Suppressor macrophage (primary cell): ENCODE data around the gene SLC27A2.

Source experiments
- DNase-seq, 4 experiments: peaks; one replicate each; pipeline ENCODE4 v3.0.0-alpha.2; 2020 to 2022

SLC27A2 gene

DNA sequence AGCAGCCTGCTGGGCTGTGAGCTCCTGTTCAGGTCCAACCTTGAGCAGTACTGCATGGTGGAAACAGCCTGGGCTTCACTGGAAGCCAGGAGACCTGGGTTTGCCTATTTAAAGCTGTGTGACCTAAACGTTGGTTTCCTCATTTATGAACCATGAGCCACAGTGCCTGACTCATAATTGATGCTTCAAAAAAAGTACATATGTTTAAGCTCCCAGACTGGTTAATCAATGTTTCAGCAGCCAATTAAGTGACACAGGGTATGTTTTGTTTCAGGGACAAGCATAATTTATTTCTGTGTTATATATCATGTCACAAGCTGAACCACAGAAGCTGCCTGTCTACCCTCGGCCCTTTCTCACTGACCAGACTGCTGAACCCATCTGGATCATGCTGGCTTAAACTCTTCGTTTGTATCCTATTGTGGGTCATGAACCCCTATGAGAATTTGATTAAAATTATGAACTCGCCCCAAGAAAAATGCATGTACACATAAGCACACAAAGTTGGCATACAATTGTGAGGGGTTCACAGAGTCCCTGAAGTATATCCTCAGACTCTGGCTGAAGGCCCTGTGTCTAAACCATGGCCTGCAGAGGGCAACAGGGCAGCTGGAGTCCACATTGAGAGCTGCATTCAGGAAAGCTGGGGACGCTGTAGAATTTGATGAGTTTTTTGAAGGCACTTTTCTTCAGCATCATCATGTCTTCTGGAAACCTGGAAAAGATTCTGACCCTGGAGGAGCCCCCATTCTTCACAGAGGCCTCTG is 59.9 kb downstream of the SLC27A2 start:
- peak in 1 of 4 experiments; percentile 18 for DNase-seq

DNA sequence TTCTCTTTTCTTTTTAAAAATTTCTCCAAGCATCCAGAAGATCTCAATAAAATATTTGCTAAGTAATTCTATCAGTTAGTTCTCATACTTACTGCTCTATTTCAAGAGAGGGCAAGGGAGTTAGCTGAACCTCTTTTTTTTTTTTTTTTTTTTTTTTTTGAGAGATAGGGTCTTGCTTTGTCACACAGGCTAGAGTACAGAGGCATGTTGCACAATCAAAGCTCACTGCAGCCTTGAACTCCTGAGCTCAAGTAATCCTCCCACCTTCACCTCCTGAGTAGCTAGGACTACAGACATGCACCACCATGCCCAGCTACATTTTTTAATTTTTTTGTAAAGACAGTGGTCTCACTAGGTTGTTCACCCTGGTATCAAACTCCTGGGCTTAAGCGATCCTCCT is 62.2 kb downstream of the SLC27A2 start:
- DNase-seq, result no peak

DNA sequence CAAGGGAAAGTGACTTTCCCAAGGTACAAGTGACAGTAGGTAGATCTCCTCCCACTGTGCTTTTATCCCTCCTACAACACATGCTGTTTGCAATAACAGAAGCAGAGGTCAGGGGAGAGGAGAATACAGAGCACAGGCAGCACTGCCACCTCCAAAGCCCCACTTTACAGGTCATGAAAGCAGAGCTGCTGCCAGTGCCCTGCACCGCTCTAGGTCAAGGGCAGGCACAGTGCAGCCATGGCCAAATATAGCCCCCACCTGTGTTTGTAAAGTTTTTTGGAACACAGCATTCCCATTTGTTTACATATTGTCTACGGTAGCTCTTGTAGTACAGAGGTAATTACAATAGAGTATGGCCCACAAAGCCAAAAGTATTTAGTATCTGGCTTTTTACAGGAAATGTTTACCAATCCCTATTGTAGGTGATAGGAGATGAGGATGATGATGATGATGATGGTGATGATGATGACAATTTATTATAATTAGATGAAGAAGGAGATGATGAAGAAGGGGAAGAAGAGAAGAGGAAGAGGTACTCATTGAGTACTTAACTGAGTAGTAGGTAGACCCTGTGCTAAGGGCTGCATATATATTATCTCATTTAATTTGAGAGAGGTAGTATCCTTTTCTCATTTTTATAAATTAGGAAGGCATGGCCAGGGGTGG is 63.1 kb downstream of the SLC27A2 start:
- DNase-seq, result no peak

DNA sequence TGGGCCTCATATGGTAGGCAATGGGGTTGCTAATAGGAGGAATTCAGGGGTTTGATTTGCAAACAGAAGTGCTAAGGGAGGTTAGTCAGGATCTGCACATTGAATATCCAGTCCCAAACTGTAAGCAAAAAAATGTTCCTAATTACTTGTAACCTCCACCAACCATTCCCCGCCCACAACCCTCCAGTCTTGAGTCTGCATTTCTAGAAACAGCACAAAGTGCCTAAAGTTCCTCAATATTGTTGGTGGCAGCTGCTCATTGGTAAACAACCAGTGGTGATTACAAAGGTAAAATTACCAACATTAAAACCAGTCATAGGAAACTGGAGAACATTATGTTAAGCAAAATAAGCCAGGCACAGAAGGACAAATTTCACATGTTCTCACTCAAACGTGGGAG is 64.6 kb downstream of the SLC27A2 start:
- DNase-seq, result peak; percentile 63 to 79 (median 72)

DNA sequence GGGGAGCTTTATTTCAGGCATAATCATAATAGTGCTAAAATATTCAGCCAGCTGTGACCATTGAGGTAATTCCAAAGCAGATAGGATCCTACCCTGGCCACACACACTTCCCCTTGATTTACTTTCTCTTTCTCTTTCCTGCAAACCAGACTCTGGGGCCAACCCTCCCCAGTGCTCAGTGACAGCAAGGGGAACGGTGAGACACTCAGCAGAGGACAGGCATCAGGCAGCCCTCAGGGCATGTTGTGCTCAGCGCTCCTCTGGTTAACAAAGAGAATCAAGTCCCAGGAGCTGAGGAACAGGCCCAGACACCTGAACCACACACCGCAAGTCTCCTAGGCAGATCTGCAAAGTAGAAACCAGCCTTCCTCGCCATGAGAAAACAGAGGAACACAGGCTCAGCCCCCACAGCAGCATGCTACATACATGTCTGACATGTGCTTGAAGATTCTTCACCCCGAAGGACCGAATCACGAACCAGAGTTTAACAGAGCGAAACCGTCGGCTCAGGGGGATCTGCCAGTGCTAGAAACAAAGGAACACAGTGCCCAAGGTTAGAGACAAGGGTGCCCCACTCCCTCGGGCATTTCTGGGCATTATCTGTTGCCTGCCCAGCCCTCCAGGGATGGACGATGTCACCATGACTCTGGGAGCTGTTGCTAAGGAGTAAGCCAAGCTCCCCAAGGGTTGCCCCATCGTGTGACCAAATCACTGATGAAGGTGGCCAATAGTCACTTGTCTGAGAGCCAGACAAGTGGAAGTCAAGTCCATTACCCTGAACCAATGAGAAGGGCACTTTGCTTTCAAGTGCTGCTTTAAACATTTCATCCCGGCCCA is 66.0 kb downstream of the SLC27A2 start:
- DNase-seq, result peak; percentile 30 to 69 (median 61)

DNA sequence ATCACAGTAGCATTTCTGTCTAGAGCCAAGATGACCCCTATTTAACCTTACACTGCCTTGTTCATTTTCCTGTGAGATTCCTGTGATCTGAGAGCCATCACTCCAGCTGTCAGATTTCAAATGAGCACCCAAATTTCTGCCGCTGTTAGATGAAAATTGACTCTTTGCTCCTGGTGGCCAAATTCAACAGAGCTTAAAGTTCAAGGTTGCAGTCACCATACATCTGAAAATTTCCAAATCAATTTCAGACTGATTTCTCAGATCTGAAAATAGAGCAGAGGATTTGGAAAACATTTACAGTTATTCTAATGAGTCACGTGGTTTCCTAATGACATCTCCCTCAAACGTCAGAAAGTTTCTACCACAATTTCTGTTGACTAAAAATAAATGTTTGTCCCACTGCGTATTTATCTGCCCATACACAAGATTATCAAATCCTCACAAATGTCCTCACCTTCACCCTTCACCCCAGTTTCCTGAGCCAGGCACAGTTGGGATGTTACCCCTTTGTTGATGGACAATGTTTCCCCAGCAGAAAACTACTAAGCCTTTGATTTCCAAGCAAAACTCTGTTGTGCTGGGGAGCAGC is 67.1 kb downstream of the SLC27A2 start:
- DNase-seq, result peak in 1 of 4 experiments; percentile 10

DNA sequence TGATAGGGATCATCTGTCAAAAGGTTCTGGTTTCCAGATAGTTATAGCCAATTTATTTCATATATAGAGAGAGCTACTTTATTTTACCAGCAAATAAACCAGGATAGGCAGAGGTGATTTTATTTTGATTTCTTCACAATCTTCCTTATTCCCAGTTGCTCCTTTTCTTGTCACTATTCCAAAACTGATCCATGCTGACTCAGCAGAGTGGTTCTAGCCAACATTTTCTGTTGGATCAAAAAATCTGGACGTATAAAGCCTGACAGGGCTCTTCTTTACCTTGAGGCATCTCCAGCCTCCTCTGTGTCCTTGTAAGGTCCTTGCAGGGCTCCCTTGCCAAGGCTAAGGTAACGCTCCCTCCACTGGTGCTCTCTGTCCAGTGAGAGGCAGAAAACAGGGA is 67.7 kb downstream of the SLC27A2 start:
- DNase-seq, result no peak

DNA sequence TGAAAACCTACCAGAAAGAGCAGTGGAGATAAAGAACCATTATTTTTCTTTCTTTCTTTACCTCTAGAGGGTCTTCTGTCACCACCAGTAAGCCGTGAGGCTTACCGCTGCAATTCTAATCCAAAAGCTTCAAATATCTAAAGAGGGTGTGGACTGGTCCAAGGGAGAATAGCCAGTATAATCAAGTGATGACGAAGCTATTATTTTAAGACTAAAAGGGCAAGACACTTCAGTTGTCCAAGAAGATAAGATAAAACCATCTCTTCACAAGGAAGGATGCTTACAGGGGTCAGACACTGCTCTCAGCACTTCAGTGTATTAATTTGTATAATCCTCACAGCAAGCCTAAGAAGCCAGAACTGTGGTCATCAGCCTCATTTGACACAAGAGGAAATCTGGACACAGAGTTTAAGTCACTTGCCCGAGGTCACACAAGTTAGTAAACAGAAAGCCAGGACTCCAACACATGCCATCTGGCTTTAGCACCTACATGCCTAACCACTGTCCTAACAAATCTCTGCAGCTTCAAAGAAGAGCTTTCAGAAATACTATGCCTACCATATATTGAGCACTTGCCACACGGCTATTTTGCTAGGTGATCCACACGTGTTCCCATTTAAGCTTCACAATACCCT is 68.9 kb downstream of the SLC27A2 start:
- no peak for DNase-seq

DNA sequence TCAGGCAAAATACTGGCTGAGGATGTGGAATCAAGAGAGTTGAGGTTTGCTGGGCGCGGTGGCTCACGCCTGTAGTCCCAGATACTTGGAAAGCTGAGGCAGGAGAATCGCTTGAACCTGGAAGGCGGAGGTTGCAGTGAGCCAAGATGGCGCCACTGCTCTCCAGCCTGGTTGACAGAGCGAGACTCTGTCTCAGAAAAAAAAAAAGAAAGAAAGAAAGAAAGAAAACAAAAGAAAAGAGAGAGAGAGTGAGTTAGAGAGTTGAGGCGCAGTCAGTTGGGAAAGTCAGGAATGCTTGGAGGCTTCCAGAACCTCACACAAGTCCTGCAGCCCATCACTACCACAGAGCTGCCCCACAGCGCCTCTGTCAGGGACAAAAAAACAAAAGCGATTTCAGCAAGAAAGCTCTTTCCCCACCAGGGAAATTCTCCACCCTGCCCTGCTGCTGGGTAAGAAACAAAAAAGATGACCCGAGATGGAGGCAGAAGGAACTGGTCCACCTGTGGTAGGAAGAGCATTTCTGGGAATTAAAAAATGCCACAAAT is 69.7 kb downstream of the SLC27A2 start:
- DNase-seq, result no peak

DNA sequence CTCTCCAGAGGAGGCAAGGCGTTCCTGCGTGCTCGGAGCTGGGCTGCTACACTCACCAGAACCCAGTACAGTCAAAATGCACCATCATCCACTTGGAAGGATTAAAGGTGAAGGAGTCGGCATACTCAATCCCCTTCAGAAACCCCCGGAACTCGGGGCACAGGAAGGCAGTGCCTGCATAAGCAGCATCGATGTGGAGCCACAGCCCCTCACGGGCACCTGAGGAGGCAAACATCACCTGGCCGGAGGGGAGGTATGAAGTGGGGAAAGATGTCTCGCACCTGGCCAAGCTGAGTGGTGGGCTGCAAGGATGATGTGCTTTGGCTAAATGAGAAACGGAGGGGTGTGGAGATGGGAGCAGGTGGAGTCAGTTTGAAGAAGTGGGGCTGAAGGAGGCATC is 70.6 kb downstream of the SLC27A2 start:
- DNase-seq, result no peak

DNA sequence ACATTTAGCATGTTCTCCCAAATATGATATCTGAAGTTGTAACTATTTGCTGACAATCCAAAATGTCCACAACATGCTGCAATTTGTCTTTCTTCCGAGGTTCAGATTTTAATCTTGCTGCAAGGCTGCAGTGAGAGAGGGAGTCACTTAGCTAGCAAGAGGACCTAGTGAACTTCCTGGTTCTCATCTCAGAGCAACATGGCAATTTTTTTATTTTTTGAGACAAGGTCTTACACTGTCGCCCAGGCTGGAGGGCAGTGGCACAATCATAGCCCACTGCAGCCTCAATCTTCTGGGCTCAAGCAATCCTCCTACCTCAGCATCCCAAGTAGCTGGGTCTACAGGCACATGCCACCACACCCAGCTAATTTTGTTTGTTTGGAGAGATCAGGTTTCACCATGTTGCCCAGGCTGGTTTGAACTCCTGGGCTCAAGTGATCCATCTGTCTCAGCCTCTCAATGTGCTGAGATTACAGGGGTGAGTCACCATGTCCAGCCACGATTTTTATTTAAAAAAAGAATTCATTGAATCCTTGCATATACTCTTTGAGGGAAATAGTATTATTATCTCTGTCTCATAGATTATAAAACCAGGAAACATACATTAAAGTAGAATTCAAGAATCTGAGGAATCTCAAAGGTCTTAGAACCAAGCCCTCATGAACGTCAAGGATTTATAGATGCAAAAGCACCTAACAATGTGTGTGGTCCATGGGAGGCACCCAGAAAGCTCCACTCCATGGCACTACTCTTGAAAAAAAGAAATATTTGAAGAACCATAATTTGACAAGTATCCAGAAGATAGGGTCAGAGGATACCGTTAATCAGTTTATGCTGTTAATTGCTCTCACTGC is 74.4 kb downstream of the SLC27A2 start:
- DNase-seq, result peak in 1 of 4 experiments; percentile 20

DNA sequence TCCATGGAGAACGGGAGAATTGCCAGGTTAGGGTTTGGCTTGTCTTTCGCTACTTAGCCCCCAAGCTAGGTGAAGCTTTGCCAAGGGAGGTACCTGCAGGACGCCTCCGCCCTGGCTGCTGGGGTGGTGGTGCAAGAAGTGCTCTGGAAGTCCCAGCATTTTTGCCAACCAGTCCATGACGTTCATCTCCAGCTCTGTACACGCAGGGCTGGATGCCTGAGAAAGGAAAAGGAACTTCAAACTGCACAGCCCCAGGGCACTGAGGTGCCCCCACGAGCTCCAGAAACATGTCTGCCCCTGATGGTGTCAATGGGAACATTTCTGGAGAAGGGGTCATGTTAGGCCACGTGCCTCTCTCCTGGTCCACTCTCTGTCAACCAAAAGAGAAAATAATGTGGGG is 75.3 kb downstream of the SLC27A2 start:
- no peak for DNase-seq

DNA sequence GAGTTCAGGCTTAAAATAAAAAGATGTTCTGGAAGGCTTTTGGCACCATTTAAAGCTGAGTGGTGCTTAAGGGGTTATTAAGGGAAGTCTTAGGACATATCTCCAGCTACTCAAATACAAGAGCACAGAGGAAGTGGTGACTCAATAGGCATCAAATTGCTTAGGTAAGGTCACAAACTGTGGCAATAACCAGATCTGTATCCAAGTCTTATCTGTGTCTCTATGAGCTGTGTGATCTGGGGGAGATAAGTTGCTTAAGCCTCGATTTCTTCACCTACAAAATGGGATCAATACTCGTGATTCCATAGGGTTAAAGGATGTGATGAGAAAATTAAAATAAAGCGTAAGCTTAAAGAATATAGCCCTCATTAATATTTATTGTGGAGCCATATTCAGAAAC is 75.9 kb downstream of the SLC27A2 start:
- peak; percentile 43 to 85 (median 63) for DNase-seq

DNA sequence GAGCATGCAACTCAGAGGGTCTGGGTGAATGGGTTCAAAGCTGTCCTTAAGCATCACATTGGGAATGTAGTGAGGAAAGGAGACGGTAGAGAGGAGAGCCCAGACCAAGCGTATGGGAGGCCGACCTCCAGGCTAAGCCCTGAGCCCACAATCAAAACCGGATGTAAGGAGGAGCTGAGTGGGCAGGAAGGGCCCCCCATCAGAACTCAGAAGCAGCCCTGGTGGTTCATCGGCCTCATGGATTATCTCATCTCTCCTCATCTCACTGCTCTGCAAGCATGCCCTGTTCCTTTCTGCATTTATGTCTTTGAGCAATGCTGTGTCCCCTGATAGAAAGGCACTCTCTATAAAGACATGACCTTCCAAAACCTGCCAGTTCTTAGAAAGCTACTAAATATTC is 77.3 kb downstream of the SLC27A2 start:
- no peak for DNase-seq

DNA sequence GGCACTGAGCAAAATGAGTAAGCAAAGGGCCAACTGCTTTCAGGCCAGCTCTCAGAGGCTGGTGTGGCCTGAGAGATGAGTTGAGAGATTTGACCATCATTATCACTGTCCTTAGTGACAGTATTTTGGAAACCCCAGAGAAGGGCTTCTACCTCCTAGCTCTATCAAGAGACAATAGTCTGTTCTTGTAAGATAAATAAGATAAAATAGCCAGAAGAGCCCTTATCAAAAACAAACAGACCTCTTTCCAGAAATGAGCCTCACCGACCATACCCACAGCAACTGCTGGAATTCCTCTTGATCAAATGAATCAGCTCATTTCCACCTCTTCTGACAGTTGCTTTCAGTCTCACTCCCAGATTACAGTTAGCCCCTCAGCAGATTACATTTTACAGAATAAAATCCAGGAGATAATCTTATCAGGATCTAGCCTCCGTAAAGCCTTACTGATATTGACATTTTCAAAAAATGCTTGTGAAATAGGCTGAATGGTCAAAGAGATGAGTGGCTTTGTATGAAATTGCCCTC is 79.0 kb downstream of the SLC27A2 start:
- DNase-seq, result no peak

DNA sequence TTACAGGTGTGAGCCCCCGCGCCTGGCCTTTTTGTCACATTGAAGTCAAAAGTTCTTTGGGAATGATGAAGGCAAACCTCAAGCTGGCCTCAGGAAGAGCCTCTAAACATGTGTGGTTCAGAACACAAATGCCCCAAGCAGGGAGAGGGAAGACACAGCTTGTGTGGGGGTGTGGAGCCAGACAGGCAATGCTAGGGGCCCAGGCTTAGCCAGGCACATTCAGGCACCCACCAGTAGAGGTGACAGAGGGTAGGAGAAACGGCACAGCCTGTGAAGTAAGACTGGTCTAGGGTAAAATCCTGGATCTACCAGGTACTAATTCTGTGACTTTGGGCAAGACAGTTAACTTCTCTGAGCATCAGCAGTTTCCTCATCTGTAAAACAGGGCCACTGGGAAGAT is 80.0 kb downstream of the SLC27A2 start:
- DNase-seq, result no peak

DNA sequence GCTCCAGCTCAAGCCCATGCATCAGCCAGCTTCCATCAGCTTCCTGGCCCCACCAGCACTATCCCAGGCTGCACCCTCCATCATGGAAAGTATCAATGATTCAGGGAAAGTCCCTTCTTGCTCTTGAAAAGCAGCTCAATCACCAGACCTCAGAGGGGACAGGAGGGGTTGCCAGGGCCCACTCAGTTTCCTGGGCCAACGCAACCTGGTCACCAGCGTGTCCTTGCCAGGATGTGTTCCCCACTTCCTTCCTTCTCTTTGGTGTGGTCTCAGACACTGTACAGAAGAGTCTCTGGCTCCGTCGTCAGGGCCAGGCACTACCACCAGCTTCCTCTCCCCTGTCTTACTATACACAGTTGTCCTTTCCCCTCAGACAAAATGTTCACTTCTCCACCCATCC is 80.5 kb downstream of the SLC27A2 start:
- peak in 3 of 4 experiments; percentile 20 to 34 (median 22) for DNase-seq

DNA sequence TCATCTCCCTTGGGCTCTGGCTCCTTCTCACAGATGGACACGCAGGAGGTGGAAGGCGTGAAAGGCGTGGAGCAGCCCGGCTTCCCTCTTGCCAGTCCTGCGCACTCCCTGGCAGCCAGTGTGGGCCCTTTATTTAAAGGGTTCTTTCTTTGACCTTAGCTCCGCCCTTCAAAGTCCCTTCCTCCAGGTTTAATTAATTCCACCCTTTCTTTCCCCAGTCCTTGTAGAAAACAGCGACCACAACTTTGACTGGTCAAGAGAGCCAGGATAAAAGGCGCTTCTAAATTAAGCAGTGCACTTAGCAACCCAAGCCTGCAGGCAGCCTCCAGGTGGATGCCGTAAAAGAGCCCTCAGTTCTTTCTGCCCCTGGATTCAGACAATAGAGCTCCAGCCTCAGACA is 83.6 kb downstream of the SLC27A2 start, which contains the start of gene HDC:
Gene HDC (minus strand): TSS at position 107 of the 400 bp plus-strand sequence. CDS start 103 bp downstream, at position 4.
- DNase-seq, result no peak

DNA sequence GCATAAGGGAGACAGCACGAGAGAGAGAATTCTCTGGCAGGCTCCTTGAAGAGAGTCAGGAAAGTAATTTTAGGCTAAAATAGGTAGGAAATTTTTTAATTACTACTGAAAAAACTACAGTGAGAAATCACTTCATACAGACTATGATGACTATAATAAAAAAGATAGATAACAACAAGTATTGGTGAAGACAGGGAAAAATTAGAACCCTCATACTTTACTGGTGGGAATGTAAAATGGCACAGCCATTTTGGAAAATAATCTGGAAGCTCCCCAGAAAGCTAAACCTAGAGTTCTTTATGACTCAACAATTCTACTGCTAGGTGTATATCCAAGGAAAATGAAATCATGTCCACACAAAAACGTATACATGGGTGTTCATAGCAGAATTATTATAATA is 85.6 kb downstream of the SLC27A2 start:
- no peak for DNase-seq

DNA sequence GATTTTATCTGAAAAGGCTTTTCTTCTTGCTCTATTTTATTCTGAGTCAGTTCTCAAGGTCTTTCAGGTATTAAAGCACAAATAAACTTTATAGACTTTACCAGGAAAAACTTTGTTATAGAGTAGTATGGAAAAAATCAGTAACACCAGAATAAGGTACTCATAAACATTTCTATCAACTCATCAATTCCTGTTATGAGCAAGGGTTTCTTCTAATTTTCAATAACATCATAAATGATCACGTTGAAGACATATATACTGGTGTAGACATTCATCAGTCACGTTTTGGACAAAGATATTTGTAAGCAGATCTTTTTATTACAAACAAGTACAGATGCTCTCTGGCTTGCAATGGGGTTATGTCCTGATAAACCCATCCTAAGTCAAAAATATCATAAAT is 93.1 kb downstream of the SLC27A2 start:
- DNase-seq, result no peak

DNA sequence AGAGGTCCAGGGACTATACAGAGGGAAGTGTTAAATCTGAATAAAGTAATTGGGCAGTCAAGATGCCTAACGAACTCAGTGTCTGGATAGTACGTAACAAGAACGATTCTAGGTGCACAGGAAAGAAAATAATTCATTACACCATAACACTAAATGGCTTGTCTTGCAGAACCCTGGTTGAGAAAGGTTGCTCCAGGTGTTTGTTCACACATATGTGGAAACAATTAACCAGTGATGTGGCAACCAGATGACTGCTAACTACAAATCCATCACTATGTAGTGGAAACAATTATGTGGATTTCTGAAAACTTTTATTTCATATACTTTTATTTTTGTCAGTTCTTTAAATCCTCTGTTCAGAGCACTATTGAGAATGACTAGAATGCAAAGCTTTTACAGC is 93.9 kb downstream of the SLC27A2 start:
- no peak for DNase-seq
